Smooth muscle cell of the brain vasculature (primary cell): ENCODE measurements around the gene NCBP3.

ENCODE experiments used
- DNase-seq: peaks from one replicate; pipeline ENCODE4 v3.0.0-alpha.2; 2012; ENCODE audit warnings: low read depth, low spot score

NCBP3 gene

GRCh38 chr17:3755335-3756030 is 90.6 kb downstream of the NCBP3 start:
- DNase-seq = no peak

- no peak for DNase-seq
Measured at GRCh38 chr17:3754458-3755334, 91.3 kb downstream of the NCBP3 start.

GRCh38 chr17:3754066-3754457 is 92.0 kb downstream of the NCBP3 start:
- DNase-seq = no peak

- no peak for DNase-seq
Measured at GRCh38 chr17:3753624-3754023, 92.4 kb downstream of the NCBP3 start.
